GM12874 (cell line): ENCODE results near the gene HM13.

Experiments used
- TF ChIP-seq, protein P1 (sequence below): IDR thresholded peaks from 2 replicates; pipeline ENCODE4 v1.5.1; 2011; ENCODE audit warnings: low read depth, mild to moderate bottlenecking, control low read depth, low read length, moderate library complexity; ENCODE audit not compliant: insufficient read depth

HM13 gene

DNA sequence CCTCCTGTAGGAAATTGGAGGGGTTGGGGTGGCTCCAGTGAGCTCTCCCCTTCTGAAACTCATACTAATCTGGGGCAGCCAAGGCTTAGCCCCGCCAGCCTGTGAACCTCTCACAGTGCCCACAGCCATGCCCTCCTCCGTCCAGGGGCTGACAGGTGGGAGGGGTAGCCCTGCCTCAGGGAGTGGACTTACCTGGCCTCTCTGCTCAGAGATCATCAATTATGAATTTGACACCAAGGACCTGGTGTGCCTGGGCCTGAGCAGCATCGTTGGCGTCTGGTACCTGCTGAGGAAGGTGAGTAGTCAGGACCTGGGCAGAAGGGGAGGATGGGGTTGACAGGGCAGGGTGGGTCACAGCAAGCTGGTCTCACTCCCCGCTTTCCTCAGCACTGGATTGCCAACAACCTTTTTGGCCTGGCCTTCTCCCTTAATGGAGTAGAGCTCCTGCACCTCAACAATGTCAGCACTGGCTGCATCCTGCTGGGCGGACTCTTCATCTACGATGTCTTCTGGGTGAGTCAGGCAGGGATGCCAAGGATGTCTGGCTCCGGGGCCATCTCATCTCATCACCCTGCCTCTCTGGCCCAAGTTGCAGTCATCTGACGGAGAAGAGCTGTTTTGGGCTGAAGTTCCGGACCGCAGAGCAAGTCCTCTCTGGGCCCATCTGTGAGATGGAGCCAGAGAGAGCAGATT, 34.7 kb downstream of the HM13 start:
- TF ChIP-seq, protein P1, sequence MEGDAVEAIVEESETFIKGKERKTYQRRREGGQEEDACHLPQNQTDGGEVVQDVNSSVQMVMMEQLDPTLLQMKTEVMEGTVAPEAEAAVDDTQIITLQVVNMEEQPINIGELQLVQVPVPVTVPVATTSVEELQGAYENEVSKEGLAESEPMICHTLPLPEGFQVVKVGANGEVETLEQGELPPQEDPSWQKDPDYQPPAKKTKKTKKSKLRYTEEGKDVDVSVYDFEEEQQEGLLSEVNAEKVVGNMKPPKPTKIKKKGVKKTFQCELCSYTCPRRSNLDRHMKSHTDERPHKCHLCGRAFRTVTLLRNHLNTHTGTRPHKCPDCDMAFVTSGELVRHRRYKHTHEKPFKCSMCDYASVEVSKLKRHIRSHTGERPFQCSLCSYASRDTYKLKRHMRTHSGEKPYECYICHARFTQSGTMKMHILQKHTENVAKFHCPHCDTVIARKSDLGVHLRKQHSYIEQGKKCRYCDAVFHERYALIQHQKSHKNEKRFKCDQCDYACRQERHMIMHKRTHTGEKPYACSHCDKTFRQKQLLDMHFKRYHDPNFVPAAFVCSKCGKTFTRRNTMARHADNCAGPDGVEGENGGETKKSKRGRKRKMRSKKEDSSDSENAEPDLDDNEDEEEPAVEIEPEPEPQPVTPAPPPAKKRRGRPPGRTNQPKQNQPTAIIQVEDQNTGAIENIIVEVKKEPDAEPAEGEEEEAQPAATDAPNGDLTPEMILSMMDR, result no peak

DNA sequence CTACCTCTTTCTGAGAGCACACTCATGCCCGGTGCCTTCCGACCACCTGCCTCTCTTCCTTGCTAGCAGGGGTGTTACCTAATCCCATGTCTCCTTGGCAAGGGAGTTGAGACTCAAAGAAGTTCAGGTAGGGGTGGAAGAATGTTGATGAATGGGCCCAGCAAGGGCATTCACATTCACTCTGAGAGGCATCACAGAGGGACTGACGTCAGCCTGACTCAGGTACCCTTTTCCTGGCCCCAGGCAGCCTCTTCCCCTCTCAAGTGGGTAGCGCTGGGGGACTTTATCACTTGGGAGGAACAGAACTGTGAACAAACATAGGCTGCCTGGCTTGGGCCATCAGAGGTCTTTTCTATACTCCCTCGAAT, 35.3 kb downstream of the HM13 start:
- TF ChIP-seq, protein P1, result no peak

DNA sequence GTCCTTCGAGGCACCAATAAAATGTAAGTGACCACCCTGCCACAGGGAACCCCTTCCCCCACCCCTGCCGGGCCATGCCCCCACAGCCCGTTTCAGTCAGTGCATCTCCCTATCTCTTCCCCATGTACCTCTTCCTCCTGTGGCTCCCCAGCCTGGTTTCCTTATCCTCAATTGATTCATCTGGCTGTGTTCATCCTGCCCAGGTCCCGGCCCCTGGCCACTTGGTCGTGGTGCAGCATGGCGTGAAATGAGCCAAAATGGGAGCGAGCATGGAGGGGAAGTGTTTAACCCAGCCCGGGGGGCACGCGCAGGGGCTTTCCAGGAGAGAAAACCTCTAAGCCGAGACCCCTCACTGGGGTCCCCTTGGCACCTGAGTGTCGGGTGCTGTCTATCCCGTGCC, 35.9 kb downstream of the HM13 start:
- TF ChIP-seq, protein P1, result no peak

DNA sequence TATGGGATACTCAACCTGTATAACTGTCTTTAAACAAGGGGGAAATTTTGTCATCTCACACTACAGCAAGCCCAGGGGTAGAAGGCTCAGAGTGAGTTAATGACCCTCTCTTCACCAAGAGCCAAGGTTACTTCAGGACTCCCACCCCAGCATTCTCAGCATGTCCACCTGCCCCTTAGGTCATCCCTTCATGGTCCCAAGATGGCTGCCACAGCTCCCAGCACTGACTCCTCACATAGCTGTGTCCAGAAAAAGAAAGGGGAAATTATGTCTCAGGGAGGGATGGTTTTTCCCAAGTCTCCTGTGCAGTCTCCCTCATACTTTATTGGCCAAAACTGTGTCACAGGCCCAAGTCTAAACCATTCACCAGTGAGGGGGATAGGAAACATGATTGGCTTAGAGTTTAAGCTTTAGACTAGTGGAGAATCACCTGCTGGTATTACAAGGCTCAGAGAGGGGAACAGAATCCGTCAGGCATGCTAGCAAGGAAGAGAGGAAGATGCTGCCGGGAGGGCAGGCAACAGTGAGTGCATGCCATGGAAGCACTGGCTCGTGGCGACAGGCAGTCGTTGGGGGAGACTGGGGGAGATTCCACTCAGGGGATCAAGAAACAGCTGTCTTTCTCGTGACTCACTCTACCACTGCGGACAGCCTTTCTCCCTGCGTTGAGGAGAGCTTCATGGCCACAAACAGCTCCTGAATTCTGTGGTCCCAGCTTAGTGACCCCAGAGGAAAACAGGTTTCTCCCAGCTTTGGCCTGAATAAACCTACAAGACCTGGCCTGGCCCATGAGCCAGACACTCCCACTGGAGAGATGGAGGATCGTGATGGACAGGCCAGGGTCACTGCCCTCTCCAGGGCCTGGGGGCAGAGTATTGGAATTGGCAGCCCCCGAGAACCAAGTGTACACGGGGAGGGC, 37.2 kb downstream of the HM13 start:
- TF ChIP-seq, protein P1, result no peak

DNA sequence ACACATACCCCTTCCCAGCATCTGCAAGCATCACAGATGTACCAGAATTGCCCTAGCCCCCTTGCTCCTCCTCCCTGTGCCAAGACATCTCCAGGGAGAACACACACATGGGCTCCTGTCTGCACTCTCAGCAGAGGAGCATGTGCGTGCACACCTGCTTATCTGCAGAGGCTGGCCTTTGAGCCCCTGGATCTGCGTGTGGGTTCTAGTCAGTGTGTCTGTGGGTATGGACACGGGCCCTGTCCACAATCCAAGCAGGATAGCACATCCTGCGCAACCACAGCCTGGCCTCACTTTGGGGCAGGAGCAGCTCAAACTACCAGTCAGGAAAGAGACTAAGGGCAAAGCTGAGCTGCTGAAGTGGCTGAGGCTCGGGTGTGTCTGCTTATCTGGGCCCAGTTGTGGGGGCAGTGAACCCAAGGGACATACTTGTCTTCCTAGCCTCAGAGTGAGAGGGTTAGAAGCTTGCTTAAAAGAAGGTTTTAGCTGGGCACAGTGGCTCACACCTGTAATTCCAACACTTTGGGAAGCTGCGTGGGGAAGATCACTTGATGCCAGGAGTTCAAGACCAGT, 41.0 kb downstream of the HM13 start:
- TF ChIP-seq, protein P1, result no peak

DNA sequence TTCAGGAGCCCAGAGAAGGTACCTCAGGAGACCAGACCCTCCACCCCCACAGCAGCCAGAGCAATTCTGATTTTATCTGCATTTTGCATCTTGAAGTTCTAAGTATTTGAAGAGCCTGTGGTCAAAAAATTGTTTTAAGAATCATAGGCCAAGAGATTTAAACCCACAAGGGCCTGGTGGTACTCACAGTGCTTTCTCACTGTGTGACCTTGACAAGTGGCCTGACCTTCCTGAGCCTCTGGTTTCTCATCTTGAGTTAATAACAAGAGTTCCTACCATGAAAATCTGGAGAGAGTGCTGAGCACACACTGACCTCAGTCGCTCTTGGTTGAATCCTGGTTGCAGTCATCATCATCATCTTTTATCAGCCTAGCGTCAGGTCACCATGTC, 45.5 kb downstream of the HM13 start:
- TF ChIP-seq, protein P1, result no peak

DNA sequence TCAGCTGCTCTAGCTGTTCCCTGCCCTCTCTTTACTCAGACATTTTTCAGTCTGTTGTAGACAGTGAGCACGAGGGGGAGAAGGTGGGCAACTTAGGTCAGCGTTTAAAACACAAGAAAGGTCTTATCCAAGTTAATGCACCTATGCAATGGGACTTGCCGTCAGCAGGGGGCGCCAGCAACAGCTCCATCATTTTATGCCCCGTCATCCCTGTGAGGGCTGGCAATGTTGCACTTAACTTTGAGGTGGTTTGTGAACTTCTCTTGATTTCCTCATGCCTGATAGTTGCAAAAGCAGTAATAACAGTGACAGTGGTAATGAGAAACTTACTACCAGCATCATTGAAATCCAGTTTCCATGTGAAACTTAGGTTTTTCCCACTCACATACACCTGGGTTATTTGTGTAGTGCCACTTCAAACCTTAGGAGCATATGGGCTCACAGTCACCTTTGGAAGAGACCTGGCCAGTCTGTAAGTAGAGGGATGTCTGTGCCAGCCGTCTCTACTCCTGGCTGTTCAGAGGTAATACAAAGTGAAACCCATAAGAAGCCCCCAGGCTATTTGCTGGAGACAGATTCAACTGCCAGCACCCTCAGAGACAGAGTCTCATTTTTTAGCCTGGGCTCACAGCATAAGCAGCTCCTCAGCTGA, 46.0 kb downstream of the HM13 start:
- TF ChIP-seq, protein P1, result peak; percentile 87
